Natural killer cell treated with Interleukin-12 subunit alpha and Interleukin-12 subunit beta and Interleukin-15 and Interleukin-18, amount 100 ng/mL, for 72 hours (primary cell): ENCODE data around the gene ERG28. TPM values are rescaled to one million over a fixed set of nuclear protein-coding genes. Genes with fewer than 3 reads are reported as not detected.

ENCODE experiments used
- ATAC-seq, 2 donors: fragments of 150-1000 bp; cut with Tn5 transposase in 1 of 2; sonication (Bioruptor Pico), chemical (Tn5 transposase) in 1 of 2; 2 replicates each; pipeline ENCODE4 v1.10.0; 2021
- DNase-seq: peaks from one replicate; pipeline ENCODE4 v3.0.0; 2022; ENCODE audit warnings: low spot score
- H3K27ac Mint-ChIP-seq, 2 donors: 1 replicate in 1 of 2; 2 replicates in 1 of 2; pipeline ENCODE4 v1.8.0; 2022; ENCODE audit warnings: mixed read lengths in 2 of 2, mild to moderate bottlenecking in 1 of 2, moderate library complexity in 1 of 2
- H3K27me3 Mint-ChIP-seq, 2 donors: 1 replicate in 1 of 2; 2 replicates in 1 of 2; pipeline ENCODE4 v1.8.0; 2022; ENCODE audit warnings: mixed read lengths in 2 of 2
- H3K36me3 Mint-ChIP-seq: one replicate; pipeline ENCODE4 v1.8.0; 2022; ENCODE audit warnings: mixed read lengths
- H3K4me1 Mint-ChIP-seq, 2 donors: 1 replicate in 1 of 2; 2 replicates in 1 of 2; pipeline ENCODE4 v1.8.0; 2022; ENCODE audit warnings: low read depth in 2 of 2, mixed read lengths in 2 of 2, mild to moderate bottlenecking in 1 of 2
- H3K4me3 Mint-ChIP-seq: one replicate; pipeline ENCODE4 v1.8.0; 2022; ENCODE audit warnings: mixed read lengths
- H3K9me3 Mint-ChIP-seq: 2 replicates; pipeline ENCODE4 v1.8.0; 2022; ENCODE audit warnings: mixed read lengths
- total RNA-seq, 2 donors: library from RNA; stranded (reverse); gene quantifications; one replicate each; pipeline ENCODE4 v1.2.3, GENCODE V29; 2022

ERG28 gene
- total RNA-seq, 2 donors from 2014 or later: 17.8 to 18.3 TPM

- Mint-ChIP-seq H3K27me3 (no peaks in the 10 kb centered on the region), H3K27ac (no peak overlapping the region), H3K36me3 (peaks cover 23% of the 10 kb centered on the region)
Observed at GRCh38 chr14:75649773-75650172, 10.9 kb downstream of the ERG28 start.

GRCh38 chr14:75649337-75649736 is 11.3 kb downstream of the ERG28 start:
- Mint-ChIP-seq H3K9me3 (no peaks in the 10 kb centered on the region), H3K27ac (no peak overlapping the region), H3K36me3 (peaks cover 23% of the 10 kb centered on the region), H3K4me3 (no peak overlapping the region), H3K4me1 (peaks cover 0 to 4% of the 10 kb centered on the region in 2 donors), H3K27me3 (no peaks in the 10 kb centered on the region)
- DNase-seq (no peak), ATAC-seq (no peak)

More at GRCh38 chr14:75649773-75650172, 10.9 kb downstream of the ERG28 start:
- Mint-ChIP-seq H3K4me1 (peaks cover 0 to 5% of the 10 kb centered on the region in 2 donors), H3K4me3 (no peak overlapping the region), H3K9me3 (no peaks in the 10 kb centered on the region)
- no peak for ATAC-seq
- no peak for DNase-seq

- no peak overlapping the region for H3K4me3 Mint-ChIP-seq
- no peak for ATAC-seq
- peaks cover 23% of the 10 kb centered on the region for H3K36me3 Mint-ChIP-seq
- DNase-seq: no peak
- H3K4me1 Mint-ChIP-seq: no peaks in the 10 kb centered on the region
- H3K27ac Mint-ChIP-seq: no peak overlapping the region
- no peaks in the 10 kb centered on the region for H3K27me3 Mint-ChIP-seq
- H3K9me3 Mint-ChIP-seq: no peaks in the 10 kb centered on the region
Observed at GRCh38 chr14:75648066-75648838, 12.4 kb downstream of the ERG28 start.

GRCh38 chr14:75647640-75648039 is 13.0 kb downstream of the ERG28 start:
- Mint-ChIP-seq H3K27me3 (no peaks in the 10 kb centered on the region), H3K4me1 (no peaks in the 10 kb centered on the region), H3K36me3 (peaks cover 23% of the 10 kb centered on the region), H3K4me3 (no peak overlapping the region), H3K9me3 (no peaks in the 10 kb centered on the region), H3K27ac (no peak overlapping the region)
- DNase-seq (no peak), ATAC-seq (no peak)

GRCh38 chr14:75646762-75647161 is 13.9 kb downstream of the ERG28 start:
- Mint-ChIP-seq H3K27me3 (no peaks in the 10 kb centered on the region), H3K27ac (no peak overlapping the region), H3K9me3 (no peaks in the 10 kb centered on the region), H3K4me1 (no peaks in the 10 kb centered on the region), H3K4me3 (no peak overlapping the region), H3K36me3 (peaks cover 23% of the 10 kb centered on the region)
- DNase-seq: no peak
- no peak for ATAC-seq

GRCh38 chr14:75645056-75645455 is 15.6 kb downstream of the ERG28 start:
- no peaks in the 10 kb centered on the region for H3K9me3 Mint-ChIP-seq
- no peaks in the 10 kb centered on the region for H3K27me3 Mint-ChIP-seq
- H3K4me1 Mint-ChIP-seq: no peaks in the 10 kb centered on the region
- peaks cover 12% of the 10 kb centered on the region for H3K36me3 Mint-ChIP-seq
- no peak overlapping the region for H3K4me3 Mint-ChIP-seq
- H3K27ac Mint-ChIP-seq: no peak overlapping the region
- ATAC-seq (no peak), DNase-seq (no peak)

- ATAC-seq (no peak), DNase-seq (no peak)
- H3K4me3 Mint-ChIP-seq: no peak overlapping the region
- H3K36me3 Mint-ChIP-seq: peaks cover 5% of the 10 kb centered on the region
- no peaks in the 10 kb centered on the region for H3K9me3 Mint-ChIP-seq
- H3K27me3 Mint-ChIP-seq: no peaks in the 10 kb centered on the region
- no peak overlapping the region for H3K27ac Mint-ChIP-seq
- no peaks in the 10 kb centered on the region for H3K4me1 Mint-ChIP-seq
Observed at GRCh38 chr14:75643985-75644384, 16.7 kb downstream of the ERG28 start.

- no peaks in the 10 kb centered on the region for H3K4me1 Mint-ChIP-seq
- DNase-seq (no peak), ATAC-seq (no peak)
- H3K9me3 Mint-ChIP-seq: no peaks in the 10 kb centered on the region
- H3K36me3 Mint-ChIP-seq: no peaks in the 10 kb centered on the region
- H3K27me3 Mint-ChIP-seq: no peaks in the 10 kb centered on the region
- H3K4me3 Mint-ChIP-seq: no peak overlapping the region
- no peak overlapping the region for H3K27ac Mint-ChIP-seq
Observed at GRCh38 chr14:75640876-75641275, 19.8 kb downstream of the ERG28 start.

GRCh38 chr14:75636100-75636692 is 24.5 kb downstream of the ERG28 start:
- no peak overlapping the region for H3K27ac Mint-ChIP-seq
- no peaks in the 10 kb centered on the region for H3K36me3 Mint-ChIP-seq
- H3K4me1 Mint-ChIP-seq: no peaks in the 10 kb centered on the region
- no peak overlapping the region for H3K4me3 Mint-ChIP-seq
- no peaks in the 10 kb centered on the region for H3K9me3 Mint-ChIP-seq
- H3K27me3 Mint-ChIP-seq: no peaks in the 10 kb centered on the region
- DNase-seq: no peak
- ATAC-seq: no peak

GRCh38 chr14:75634848-75635247 is 25.8 kb downstream of the ERG28 start:
- ATAC-seq: no peak
- Mint-ChIP-seq H3K9me3 (no peaks in the 10 kb centered on the region), H3K36me3 (no peaks in the 10 kb centered on the region)

GRCh38 chr14:75631453-75631831 is 29.2 kb downstream of the ERG28 start:
- H3K4me1 Mint-ChIP-seq: no peaks in the 10 kb centered on the region
- H3K27me3 Mint-ChIP-seq: no peaks in the 10 kb centered on the region
- DNase-seq (no peak), ATAC-seq (no peak)
- no peak overlapping the region for H3K27ac Mint-ChIP-seq
- no peak overlapping the region for H3K4me3 Mint-ChIP-seq
- H3K36me3 Mint-ChIP-seq: no peaks in the 10 kb centered on the region
- no peaks in the 10 kb centered on the region for H3K9me3 Mint-ChIP-seq

More at GRCh38 chr14:75634848-75635247, 25.8 kb downstream of the ERG28 start:
- Mint-ChIP-seq H3K4me3 (no peak overlapping the region), H3K27ac (no peak overlapping the region), H3K27me3 (no peaks in the 10 kb centered on the region), H3K4me1 (no peaks in the 10 kb centered on the region)
- no peak for DNase-seq

GRCh38 chr14:75630695-75631452 is 29.8 kb downstream of the ERG28 start:
- H3K27ac Mint-ChIP-seq: no peak overlapping the region
- no peaks in the 10 kb centered on the region for H3K27me3 Mint-ChIP-seq
- H3K36me3 Mint-ChIP-seq: no peaks in the 10 kb centered on the region
- no peaks in the 10 kb centered on the region for H3K4me1 Mint-ChIP-seq
- H3K9me3 Mint-ChIP-seq: no peaks in the 10 kb centered on the region
- DNase-seq (no peak), ATAC-seq (no peak)
- H3K4me3 Mint-ChIP-seq: no peak overlapping the region

- no peak overlapping the region for H3K27ac Mint-ChIP-seq
- no peak overlapping the region for H3K4me3 Mint-ChIP-seq
- ATAC-seq: no peak
Observed at GRCh38 chr14:75628816-75629215, 31.9 kb downstream of the ERG28 start.

GRCh38 chr14:75627406-75627805 is 33.3 kb downstream of the ERG28 start:
- no peak overlapping the region for H3K27ac Mint-ChIP-seq
- no peak overlapping the region for H3K4me3 Mint-ChIP-seq
- no peaks in the 10 kb centered on the region for H3K27me3 Mint-ChIP-seq

More at GRCh38 chr14:75628816-75629215, 31.9 kb downstream of the ERG28 start:
- Mint-ChIP-seq H3K36me3 (no peaks in the 10 kb centered on the region), H3K9me3 (no peaks in the 10 kb centered on the region), H3K27me3 (no peaks in the 10 kb centered on the region), H3K4me1 (no peaks in the 10 kb centered on the region)
- DNase-seq: no peak

More at GRCh38 chr14:75627406-75627805, 33.3 kb downstream of the ERG28 start:
- DNase-seq: no peak
- no peaks in the 10 kb centered on the region for H3K9me3 Mint-ChIP-seq
- no peaks in the 10 kb centered on the region for H3K36me3 Mint-ChIP-seq
- no peak for ATAC-seq
- no peaks in the 10 kb centered on the region for H3K4me1 Mint-ChIP-seq
